C4-2B (cell line): Measurements from ENCODE around the gene COQ8A.

Experiments
- ZFX ChIP-seq: fragments of 450-650 bp; IDR thresholded peaks from 2 replicates; pipeline ENCODE4 v1.6.1; 2017
- TF ChIP-seq, protein P1 (sequence below): fragments of 450-650 bp; conservative IDR thresholded peaks from 2 replicates; pipeline ENCODE4 v1.5.1; 2017; ENCODE audit warnings: mild to moderate bottlenecking

GRCh38 chr1:226912587-226913176 is 27.4 kb upstream of the COQ8A start:
- TF ChIP-seq, protein P1, sequence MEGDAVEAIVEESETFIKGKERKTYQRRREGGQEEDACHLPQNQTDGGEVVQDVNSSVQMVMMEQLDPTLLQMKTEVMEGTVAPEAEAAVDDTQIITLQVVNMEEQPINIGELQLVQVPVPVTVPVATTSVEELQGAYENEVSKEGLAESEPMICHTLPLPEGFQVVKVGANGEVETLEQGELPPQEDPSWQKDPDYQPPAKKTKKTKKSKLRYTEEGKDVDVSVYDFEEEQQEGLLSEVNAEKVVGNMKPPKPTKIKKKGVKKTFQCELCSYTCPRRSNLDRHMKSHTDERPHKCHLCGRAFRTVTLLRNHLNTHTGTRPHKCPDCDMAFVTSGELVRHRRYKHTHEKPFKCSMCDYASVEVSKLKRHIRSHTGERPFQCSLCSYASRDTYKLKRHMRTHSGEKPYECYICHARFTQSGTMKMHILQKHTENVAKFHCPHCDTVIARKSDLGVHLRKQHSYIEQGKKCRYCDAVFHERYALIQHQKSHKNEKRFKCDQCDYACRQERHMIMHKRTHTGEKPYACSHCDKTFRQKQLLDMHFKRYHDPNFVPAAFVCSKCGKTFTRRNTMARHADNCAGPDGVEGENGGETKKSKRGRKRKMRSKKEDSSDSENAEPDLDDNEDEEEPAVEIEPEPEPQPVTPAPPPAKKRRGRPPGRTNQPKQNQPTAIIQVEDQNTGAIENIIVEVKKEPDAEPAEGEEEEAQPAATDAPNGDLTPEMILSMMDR, result peak; percentile 20
- TF ChIP-seq ZFX, result no peak
